ENCODE measurements around the gene RAP2B. TPM values are rescaled to one million over a fixed set of nuclear protein-coding genes. Genes with fewer than 3 reads are reported as not detected.

RAP2B gene
- total and polyA plus RNA-seq, 2 of the 13 experiments (the other 11 are each of a cell fraction or from before 2014, with no cell fraction given), result 6.4 to 7.1 TPM

- TF ChIP-seq BRD4 (CRISPR knock-in tag; IDR thresholded peaks at IDR 0.05) (peak; percentile 79; the same call in 1 of the 2 replicates), ZNF75D (CRISPR knock-in tag; IDR thresholded peaks at IDR 0.05; ENCODE audit: borderline replicate concordance) (peak; percentile 70; the same call in 1 of the 2 replicates), DR1 (CRISPR knock-in tag; IDR thresholded peaks at IDR 0.05) (no peak; the same call in 1 of the 2 replicates), ZSCAN9 (CRISPR knock-in tag; IDR thresholded peaks at IDR 0.05; ENCODE audit: borderline replicate concordance) (peak; percentile 66; the same call in 1 of the 2 replicates), SMAD3 (CRISPR knock-in tag; IDR thresholded peaks at IDR 0.05) (no peak; the same call in 1 of the 2 replicates), ZNF784 (CRISPR knock-in tag; IDR thresholded peaks at IDR 0.05; ENCODE audit: borderline replicate concordance) (peak; percentile 67; the same call in 1 of the 2 replicates), SPEN (CRISPR knock-in tag; IDR thresholded peaks at IDR 0.05; ENCODE audit: low read depth) (peak; percentile 85), ZNF562 (CRISPR knock-in tag; IDR thresholded peaks at IDR 0.05; ENCODE audit: borderline replicate concordance) (peak; percentile 77; the same call in 1 of the 2 replicates), ZNF652 (CRISPR knock-in tag; IDR thresholded peaks at IDR 0.05; ENCODE audit: borderline replicate concordance, low read depth) (no peak), ERF (CRISPR knock-in tag; IDR thresholded peaks at IDR 0.05) (peak; percentile 59; the same call in 1 of the 2 replicates), ZNF329 (CRISPR knock-in tag; IDR thresholded peaks at IDR 0.05; ENCODE audit: low read depth) (peak; percentile 91), ZNF432 (CRISPR knock-in tag; IDR thresholded peaks at IDR 0.05; ENCODE audit: borderline replicate concordance) (no peak), ZFYVE20 (CRISPR knock-in tag; IDR thresholded peaks at IDR 0.05; ENCODE audit: borderline replicate concordance, low read depth) (peak; percentile 59; the same call in 1 of the 2 replicates), FOSL2 (CRISPR knock-in tag; IDR thresholded peaks at IDR 0.05) (peak; percentile 14; the same call in 1 of the 2 replicates), CEBPG (CRISPR knock-in tag; IDR thresholded peaks at IDR 0.05) (peak; percentile 54; the same call in 1 of the 2 replicates), ZKSCAN5 (CRISPR knock-in tag; IDR thresholded peaks at IDR 0.05) (no peak), EED (CRISPR knock-in tag; IDR thresholded peaks at IDR 0.05) (peak; percentile 69), NFRKB (IDR thresholded peaks at IDR 0.05) (no peak), RELA (CRISPR knock-in tag; IDR thresholded peaks at IDR 0.05) (no peak), DBP (CRISPR knock-in tag; IDR thresholded peaks at IDR 0.05; ENCODE audit: not compliant biosample characterization) (no peak), MXD3 (CRISPR knock-in tag; IDR thresholded peaks at IDR 0.05) (peak; percentile 83)
Observed at GRCh38 chr3:153161714-153162512, at the start of gene RAP2B (continued).
